ENCODE measurements around the gene EFCAB9.

- no peak for TF ChIP-seq CTCF (IDR thresholded peaks at IDR 0.05)
- TF ChIP-seq POLR2A (IDR thresholded peaks at IDR 0.05), result no peak
- no peak for TF ChIP-seq EP300 (IDR thresholded peaks at IDR 0.05)
- TF ChIP-seq POLR2AphosphoS5 (IDR thresholded peaks at IDR 0.05), result no peak
These were observed 18.7 kb upstream of the EFCAB9 start for GRCh38 chr5:172175263-172175719.
